HG02588 (cell line): ENCODE results near the gene FAM167B.

ENCODE experiments used
- ATAC-seq: cut with Tn5 transposase; IDR thresholded peaks from one replicate; pipeline ENCODE4 v1.9.1; 2021; ENCODE audit warnings: mild to moderate bottlenecking, moderate library complexity; ENCODE audit not compliant: unreplicated experiment

Gene FAM167B

DNA sequence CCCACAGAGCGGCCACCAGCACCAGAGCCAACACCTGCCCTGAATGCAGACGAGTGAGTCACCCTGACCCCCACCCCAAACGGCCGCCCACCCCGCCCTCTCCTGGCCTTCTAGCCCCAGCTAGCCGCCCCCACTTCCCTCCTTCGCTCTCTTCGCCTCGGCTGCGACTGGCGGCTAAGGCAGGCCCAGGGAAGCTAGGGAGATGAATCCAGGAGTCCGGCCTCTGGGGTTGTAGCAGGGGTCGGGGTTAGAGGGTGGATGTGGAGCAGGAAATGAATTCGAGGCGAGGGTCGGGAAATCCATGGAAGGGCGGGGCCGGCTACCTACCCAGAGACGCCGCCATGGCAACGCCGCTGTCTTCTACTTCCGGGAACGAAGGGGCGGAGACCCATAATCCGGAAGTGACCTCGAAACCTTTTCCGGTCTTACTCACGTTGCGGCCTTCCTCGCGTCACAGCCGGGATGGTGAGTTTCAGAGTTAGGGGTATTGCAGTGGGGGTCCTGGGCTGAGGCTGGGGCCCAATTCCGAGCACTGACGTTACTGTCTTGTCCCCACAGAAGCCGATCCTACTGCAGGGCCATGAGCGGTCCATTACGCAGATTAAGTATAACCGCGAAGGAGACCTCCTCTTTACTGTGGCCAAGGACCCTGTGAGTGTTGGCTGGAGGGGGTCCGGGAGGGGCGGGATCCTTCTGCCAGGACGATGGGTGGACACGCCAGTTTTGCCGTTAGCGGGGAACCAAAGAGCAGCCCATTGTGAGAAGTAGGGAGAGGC lies 24.9 kb upstream of the FAM167B start, which contains the start of the genes EIF3I and TMEM234:
Gene EIF3I (plus strand): TSS at position 428 of the 776 bp plus-strand sequence. CDS start 35 bp downstream, at position 463.
Gene TMEM234 (minus strand): TSS at position 374 of the 776 bp plus-strand sequence. CDS start 31 bp downstream, at position 343.
- ATAC-seq: peak; percentile 84

DNA sequence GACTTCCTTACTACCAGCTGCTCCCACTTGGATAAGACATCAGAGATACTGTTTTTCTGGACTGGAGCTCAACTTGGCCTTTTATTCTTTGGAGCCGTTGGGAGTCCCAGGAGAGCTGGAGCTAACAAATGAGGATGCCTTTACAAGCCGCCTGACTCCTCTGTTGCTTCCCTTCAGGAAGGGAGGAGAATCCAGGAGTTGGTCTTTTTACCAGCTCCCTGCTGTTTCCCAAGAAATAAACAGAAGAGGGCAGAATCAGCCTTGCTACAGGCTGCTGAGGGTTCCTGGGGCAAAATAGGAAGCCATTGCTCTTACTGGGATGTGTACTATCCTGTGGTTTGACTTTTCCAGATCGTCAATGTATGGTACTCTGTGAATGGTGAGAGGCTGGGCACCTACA lies 23.3 kb upstream of the FAM167B start:
- no peak for ATAC-seq

DNA sequence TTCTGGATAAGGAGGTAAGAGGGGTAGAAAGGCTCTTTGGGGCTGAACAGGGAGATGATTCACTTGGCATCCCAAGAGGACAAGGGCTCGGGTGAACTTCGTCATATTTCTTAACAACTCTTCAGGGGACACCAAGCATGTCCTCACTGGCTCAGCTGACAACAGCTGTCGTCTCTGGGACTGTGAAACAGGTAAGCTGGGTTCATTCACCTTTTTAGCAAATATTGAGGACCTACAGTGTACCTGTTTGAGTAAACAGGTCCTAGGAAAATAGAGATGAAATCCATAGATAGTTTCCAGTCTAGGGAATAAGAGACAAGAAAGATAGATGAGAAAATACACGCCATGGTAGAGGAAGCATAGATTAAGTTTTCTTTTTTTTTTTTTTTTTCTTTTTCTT lies 22.7 kb upstream of the FAM167B start:
- no peak for ATAC-seq

DNA sequence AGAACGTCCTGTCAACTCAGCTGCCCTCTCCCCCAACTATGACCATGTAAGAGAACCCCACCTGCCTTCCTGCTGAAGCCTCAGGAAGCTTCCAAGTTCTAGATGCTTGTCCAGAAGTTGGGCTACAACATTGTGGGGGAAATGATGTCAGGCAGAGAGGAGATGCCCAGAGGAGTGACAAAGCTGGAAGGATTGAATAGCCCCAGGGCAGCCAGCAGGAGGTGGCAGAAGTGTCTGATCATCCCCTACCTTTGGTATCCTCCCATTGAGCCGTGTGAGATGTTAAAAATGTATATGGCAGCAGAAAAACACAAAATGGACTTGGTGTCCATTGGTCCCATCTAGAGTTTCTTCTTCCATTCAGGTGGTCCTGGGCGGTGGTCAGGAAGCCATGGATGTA lies 18.3 kb upstream of the FAM167B start:
- ATAC-seq: no peak

DNA sequence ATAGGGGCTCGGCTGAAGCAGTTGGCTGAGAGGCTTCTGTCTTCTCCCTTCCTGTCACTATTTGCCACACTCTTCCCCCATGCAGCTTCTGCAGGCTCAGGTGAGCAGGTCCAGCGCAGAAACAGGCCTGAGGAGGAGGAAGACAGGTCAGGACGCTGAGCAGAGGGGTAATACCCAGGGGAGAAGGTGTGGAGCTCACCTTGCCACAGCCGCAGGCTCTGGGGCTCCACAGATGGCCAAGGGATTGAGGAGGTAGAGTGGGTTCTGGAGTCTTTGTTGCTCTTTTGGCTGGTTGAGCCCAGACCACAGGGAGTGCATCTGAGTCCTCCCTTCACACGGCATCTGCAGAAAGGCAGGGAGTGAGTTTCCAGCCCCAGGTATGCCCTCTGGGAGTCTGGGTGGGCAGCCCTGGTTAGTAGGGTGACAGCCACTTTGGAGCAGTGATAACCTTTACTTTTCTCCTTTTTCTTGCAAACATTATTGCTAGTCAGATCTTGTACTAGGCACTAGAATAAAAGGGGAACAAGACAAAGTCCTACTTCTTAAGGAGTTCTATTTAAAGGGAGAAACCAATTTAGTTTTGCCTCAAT lies 15.1 kb upstream of the FAM167B start:
- ATAC-seq: no peak

DNA sequence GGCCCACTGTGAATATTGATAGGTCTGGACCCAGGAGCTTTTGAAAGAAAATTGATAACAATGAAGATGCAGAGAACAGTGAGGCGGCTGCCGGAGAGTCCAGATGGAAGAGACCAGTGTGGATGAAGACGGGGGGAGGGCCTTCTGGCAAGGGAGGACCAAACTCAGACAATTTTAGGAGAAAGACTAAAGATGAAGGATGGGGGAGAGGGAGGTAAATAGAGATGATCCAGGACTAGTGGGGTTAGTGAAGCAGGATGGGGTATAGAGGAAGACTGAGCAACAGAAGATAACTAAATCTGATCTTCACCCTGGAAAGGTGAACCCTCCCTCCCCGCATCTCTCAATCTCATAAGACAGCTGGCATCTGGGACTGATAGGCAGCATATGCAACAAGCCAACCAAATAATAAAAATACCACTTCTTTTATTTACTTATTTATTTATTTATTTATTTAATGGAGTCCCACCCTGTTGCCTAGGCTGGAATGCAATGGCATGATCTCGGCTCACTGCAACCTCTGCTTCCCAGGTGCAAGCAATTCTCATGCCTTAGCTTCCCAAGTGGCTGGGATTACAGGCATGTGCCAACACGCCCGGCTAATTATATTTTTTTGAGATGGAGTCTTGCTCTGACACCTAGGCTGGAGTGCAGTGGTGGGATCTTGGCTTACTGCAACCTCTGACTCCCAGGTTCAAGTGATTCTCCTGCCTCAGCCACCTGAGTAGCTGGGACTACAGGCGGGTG lies 14.3 kb upstream of the FAM167B start:
- ATAC-seq: no peak

DNA sequence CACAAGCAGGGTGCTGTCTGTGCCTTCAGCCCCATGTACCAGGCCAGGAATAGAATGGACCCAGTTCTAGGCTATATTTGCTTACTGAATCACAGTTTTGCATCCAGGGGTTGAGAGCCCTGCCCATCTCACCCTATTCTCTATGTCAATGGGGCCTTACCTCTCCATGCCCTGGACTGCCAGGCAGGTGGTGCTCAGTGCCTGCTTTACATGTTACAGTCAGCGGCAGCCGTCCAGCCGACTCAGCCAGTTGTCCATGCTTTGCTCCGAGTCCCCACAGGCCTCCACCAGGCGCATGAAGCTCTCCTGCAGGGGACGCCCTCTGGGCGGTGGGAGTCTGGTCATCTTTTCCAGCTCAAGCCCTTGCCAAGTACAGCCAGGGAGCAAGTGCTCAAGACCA lies 12.2 kb upstream of the FAM167B start:
- no peak for ATAC-seq

DNA sequence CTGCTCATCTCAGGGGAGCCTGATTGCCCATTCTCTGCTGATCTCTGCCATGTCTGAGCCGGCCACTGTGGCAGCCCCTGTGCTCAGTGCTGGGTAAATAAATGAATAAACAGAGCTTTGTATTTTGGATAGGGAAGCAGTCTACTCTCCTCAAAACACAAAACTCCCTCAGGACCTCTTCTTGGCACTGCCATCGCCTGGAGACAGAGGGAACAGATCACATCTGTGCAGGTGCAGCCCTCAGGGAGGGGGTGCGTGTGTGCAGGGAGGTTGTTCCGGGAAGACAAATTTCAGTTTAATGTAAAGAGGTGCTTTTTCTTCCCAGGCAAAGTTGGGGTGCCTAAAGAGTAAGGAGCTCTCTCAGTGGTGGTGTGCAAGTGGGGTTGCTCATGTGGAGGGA lies 7.7 kb upstream of the FAM167B start:
- ATAC-seq: no peak

DNA sequence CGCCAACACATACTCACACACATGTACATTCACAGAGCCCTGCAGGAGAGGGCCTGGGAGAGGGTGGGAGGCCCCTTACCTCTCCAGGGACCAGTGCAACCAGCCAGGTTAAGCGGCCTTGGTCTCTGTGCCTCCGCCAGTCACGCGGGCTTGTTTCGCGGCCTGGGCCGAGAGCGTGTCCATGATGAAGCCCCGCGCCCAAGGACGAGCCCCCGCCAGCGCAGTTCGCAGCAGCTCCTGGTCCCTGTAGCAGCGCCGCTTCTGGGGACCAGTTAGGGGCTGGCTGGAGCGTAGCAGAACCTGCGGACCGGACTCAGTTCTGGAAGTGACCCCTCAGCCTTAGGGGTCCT lies 7.3 kb upstream of the FAM167B start:
- no peak for ATAC-seq

DNA sequence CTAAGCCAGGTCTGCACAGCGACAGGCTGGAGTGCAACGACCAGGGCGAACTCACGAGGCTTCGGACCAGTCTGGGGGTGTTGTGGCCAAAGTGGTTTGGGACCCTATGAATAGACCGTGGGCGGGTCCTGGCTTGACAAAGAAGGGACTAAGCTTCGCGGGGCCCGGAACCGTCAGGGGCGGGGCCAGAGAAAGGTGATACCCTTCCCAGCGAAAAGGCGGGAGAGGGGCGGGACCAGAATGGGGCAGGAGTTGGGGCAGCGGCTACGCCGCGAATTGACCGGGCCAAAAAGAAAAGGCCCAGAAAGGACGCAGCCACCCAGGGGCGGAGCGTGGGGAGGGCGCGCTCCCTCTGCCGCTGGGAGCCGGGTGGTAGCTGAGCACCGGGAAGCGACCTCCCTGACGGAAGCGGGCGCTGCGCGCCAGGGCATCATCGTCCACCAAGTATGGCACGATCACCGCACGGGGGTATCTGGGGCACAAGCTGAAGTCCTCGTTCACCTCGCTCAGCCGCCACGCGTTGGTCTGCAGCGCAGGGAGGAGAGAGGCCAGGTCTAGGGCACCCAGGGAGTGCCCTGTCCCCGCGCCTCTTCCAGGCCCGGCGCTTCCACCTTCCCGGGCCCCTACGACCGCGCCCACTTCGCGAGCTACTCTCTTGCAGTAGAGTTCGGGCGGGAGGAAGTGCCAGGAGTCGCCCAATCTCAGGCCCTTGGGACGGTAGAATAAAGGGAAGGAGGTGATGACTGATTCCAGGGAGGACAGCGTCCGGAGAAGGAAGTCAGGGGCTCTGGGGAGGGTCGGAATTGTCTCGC lies 6.7 kb upstream of the FAM167B start:
- ATAC-seq: peak; percentile 29

DNA sequence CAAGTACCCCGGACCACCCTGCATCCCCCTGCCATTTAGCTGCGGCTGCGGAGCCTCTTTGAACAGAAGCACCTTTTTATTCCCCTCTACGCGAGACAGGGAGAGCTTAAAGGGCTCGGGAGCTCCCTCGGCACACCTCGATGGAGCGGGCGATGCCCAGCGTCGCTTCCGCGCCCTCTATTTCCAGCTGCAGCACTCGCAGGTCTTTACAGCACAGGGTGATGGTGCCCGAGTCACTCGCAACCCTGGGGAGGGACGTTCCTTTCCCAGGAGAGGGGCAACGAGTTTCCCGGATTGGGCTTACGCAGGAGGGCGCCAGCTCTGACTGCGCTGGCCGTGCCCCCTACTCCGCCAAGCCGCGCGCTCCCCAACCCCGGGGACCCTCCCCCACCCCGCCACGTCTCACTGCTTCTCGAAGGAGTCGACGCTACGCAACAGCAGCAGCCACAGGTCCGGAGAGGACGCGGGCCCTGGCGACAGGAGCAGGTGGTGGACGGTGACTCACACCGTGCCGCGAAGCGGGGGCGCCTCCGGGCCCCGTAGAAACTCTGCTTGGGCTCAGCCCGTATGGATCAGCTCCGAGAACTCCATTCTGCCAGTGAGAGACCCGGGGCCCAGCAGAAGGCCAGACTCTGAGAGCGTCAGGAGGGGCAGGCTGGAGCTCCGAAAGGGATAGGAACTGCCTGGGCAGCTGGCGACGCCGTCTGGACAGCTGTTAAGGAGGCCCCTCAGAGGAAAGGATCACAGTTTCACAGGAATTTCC lies 5.8 kb upstream of the FAM167B start:
- ATAC-seq: peak; percentile 45

DNA sequence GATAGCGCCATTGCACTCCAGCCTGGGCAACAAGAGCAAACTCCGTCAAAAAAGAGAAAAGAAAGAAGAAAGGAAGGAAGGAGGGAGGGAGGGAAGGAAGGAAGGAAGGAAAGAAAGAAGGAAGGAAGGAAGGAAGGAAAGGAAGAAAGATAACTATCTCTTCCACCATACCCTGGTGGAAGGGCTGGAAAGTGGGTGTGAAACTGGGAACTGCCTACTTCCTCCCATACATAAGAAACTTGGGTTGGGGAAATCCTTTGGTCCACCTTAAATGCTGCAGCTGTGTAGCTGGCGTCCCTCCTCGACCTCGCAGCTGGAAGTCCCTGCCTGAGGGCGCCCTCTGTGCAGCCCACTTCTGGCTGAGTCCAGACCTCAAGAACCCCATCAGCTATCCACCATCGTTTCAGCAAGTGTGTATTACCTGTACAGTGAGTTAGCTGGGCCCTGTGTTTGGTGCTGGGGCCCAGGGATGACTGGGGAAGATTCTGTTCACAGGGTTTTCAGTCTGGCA lies 4.6 kb upstream of the FAM167B start:
- no peak for ATAC-seq

DNA sequence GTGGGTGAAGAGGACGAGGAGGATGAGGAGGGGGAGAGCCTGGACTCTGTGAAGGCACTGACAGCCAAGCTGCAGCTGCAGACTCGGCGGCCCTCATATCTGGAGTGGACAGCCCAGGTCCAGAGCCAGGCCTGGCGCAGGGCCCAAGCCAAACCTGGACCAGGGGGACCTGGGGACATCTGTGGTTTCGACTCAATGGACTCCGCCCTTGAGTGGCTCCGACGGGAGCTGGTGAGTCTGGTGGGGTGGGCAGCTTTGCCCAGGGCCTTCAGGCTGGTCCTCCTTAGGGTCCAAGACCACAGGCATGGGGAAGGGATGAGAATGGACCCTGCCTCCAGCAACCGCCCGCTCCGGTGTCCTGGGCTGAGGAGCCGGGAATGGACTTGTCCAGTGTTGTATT lies 430 bp downstream of the FAM167B start:
- ATAC-seq: no peak

DNA sequence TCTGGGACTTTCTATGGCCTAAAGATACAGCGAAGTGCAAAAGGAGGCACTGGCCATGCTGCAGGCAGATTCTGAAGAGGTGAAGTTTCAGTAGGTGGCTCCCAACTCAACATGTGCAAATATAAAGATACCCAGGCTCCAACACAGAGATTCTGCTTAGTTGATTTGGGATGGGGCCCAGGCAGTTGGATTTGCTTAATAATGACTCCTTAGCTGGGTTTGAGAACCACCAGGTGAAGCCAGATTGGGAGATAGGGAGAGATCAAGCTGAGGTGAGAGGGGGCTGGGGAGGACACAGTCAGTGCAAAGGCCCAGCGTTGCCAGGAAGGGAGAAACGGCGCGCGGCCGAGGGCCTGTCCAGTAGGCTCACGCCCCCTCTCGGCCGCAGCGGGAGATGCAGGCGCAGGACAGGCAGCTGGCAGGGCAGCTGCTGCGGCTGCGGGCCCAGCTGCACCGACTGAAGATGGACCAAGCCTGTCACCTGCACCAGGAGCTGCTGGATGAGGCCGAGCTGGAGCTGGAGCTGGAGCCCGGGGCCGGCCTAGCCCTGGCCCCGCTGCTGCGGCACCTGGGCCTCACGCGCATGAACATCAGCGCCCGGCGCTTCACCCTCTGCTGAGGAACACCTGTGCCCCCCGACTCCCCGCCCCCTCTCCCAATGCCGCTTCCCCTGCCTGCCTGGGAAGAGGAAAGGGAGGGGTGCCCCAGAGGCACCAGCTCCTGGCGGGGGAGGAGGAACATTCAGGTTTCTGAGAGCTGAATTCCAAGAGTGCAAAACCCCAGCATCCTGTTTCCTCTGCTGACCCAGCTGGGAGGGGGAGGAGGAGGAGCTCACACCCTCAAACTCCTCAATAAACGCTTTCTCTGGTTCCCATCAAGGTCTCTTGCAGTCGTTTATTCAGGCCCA lies 1.2 kb downstream of the FAM167B start:
- ATAC-seq: no peak

DNA sequence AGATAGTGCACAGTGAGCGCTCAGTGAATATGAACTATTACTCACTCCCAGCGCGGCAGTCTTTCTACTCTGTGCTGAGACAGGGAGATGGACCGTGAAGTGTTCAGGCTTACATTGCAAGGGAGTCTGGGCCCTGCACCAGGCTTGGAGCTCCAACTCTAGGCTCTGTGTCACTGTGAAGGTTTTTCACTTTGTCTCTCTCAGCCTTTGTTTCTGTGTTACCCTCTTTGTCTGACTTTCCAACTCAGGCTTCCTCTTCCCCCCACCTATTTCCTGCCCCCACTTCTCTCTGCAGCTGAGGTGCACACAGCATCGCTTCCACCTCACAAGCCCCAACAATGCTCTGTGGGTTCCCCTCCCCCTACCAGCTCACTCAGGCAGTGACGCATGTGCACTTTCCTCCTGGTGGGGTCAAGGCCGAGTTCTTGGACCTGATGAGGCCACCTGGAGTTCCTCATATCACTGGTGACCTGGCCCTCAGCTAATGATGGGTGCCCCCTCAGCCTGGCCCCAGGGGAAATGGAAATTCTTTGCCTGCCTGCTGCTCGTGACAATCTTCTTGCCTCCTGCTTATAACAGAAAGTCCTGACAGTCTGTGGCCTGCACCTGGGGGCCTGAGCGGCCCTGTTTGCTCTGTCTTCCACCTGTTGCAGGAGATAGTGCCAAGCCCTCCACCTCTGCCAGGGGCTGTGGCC lies 3.0 kb downstream of the FAM167B start:
- peak; percentile 58 for ATAC-seq

DNA sequence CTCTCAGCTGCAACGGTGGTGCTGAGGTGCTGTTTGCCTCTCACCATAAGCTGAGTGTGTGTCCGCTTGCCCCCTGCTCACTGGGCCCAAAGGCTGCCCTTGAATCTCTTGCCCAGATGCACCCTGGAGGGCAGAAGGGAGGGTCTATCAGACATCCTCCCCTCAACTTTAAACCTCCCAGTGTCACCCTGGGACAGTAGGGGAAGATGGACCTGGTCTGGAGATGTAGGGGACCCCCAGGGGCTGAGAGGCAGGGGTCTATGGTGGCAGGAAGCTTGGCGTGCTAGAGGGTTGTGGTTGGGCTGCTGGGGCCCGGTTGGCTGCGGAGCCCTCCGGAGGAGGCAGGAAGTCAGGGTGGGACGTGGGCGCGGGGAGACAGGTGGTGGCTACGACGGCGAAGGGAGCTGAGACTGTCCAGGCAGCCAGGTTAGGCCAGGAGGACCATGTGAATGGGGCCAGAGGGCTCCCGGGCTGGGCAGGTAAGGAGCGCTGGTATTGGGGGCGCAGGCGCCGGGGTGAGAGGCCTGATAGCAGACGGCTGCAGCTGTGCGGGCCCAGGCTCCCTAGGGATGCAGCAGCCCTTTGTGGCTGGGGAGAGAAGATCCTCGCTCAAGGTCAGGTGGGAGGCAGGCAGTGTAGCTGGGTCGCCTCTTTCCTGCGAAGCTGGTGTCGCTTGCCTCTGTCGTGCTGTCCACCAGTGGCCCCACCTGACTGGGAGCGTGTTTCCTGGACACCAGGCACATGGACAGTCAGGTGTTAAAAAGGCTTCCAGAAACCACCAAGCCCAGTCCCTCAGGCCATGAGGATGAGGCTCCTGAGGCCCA lies 4.1 kb downstream of the FAM167B start, which contains the start of gene LCK:
Gene LCK (plus strand): TSS at position 373 of the 824 bp plus-strand sequence. CDS start 23,065 bp downstream, outside the sequence.
- ATAC-seq: no peak
